ENCODE data around the gene HIPK4. TPM values are rescaled to one million over a fixed set of nuclear protein-coding genes. Genes with fewer than 3 reads are reported as not detected.

The HIPK4 gene
- total RNA-seq, 2 donors from 2014 or later, result not detected

- H3K27me3 ChIP-seq, result no peaks in the 10 kb centered on the region
- WGBS, 2 donors, result 76 to 84% methylated on average over 15 to 16 of the region's 16 CpGs
- intact Hi-C loops (cut with DNase I), result no loop called here
- H3K4me3 ChIP-seq, result no peak overlapping the region
- peaks cover 16% of the 10 kb centered on the region for H3K4me1 ChIP-seq
- ATAC-seq (no peak), DNase-seq (no peak)
- no peaks in the 10 kb centered on the region for H3K9me3 ChIP-seq
- H3K27ac ChIP-seq, result peak overlapping the region in 3 of 4 donors; percentile 99 to 100 (median 99)
- TF ChIP-seq POLR2A (IDR thresholded peaks at IDR 0.05), result no peak
- no peak for TF ChIP-seq CTCF (IDR thresholded peaks at IDR 0.05)
- H3K36me3 ChIP-seq (replicated peaks in 1 of 2; ENCODE audit: insufficient read depth in 1 of 2, low read depth in 2 of 2), result no peaks in the 10 kb centered on the region
Observed at GRCh38 chr19:40421993-40422747, 32.2 kb upstream of the HIPK4 start.

- no peaks in the 10 kb centered on the region for H3K9me3 ChIP-seq
- peak; percentile 95 to 97 (median 96) for DNase-seq
- peak overlapping the region; percentile 99 to 100 (median 99) for H3K27ac ChIP-seq
- peaks cover 16% of the 10 kb centered on the region for H3K4me1 ChIP-seq
- H3K4me3 ChIP-seq, result peak overlapping the region; percentile 37 to 46
- peak; percentile 78 for ATAC-seq
- TF ChIP-seq CTCF (IDR thresholded peaks at IDR 0.05), result peak; percentile 88 to 98 (median 94)
- peak; percentile 92 to 98 (median 95) for TF ChIP-seq POLR2A (IDR thresholded peaks at IDR 0.05)
- H3K27me3 ChIP-seq, result no peaks in the 10 kb centered on the region
- WGBS, 2 donors, result 2 to 6% methylated on average over 18 to 56 of the region's 56 CpGs
- H3K36me3 ChIP-seq (replicated peaks in 1 of 2; ENCODE audit: insufficient read depth in 1 of 2, low read depth in 2 of 2), result no peaks in the 10 kb centered on the region
- intact Hi-C loops (cut with DNase I), result no loop called here
Observed at GRCh38 chr19:40420766-40421765, 31.1 kb upstream of the HIPK4 start.

GRCh38 chr19:40420451-40420765 lies 30.4 kb upstream of the HIPK4 start:
- WGBS, 2 donors, result 42 to 44% methylated on average over 14 of the region's 14 CpGs
- H3K36me3 ChIP-seq (replicated peaks in 1 of 2; ENCODE audit: insufficient read depth in 1 of 2, low read depth in 2 of 2), result no peaks in the 10 kb centered on the region
- H3K4me3 ChIP-seq, result peak overlapping the region in 1 of 2 donors; percentile 37
- DNase-seq, result no peak
- no peaks in the 10 kb centered on the region for H3K9me3 ChIP-seq
- H3K4me1 ChIP-seq, result peaks cover 16% of the 10 kb centered on the region
- peak overlapping the region; percentile 99 to 100 (median 99) for H3K27ac ChIP-seq
- intact Hi-C loops (cut with DNase I), result no loop called here
- no peaks in the 10 kb centered on the region for H3K27me3 ChIP-seq
- TF ChIP-seq CTCF (IDR thresholded peaks at IDR 0.05), result no peak
- TF ChIP-seq POLR2A (IDR thresholded peaks at IDR 0.05), result no peak
- no peak for ATAC-seq

- TF ChIP-seq POLR2A (IDR thresholded peaks at IDR 0.05) (no peak), CTCF (IDR thresholded peaks at IDR 0.05) (no peak)
- ATAC-seq (no peak), DNase-seq (no peak)
- no peak overlapping the region for H3K27ac ChIP-seq
- H3K4me1 ChIP-seq, result peaks cover 14% of the 10 kb centered on the region
- no peaks in the 10 kb centered on the region for H3K36me3 ChIP-seq (replicated peaks in 1 of 2; ENCODE audit: insufficient read depth in 1 of 2, low read depth in 2 of 2)
- intact Hi-C loops (cut with DNase I), result no loop called here
- no peak overlapping the region for H3K4me3 ChIP-seq
- H3K27me3 ChIP-seq, result no peaks in the 10 kb centered on the region
- WGBS, 2 donors, result 71 to 83% methylated on average over 5 of the region's 5 CpGs
- H3K9me3 ChIP-seq, result no peaks in the 10 kb centered on the region
Observed at GRCh38 chr19:40419780-40420179, 29.8 kb upstream of the HIPK4 start.
